UCSD-AML1 (cell line): ENCODE measurements around the gene VEGFB.

Source experiments
- DNase-seq: peaks from one replicate; lab custom pipeline; 2025; ENCODE audit not compliant: unreplicated experiment; lab: John Stamatoyannopoulos, UW

Gene VEGFB, protein sequence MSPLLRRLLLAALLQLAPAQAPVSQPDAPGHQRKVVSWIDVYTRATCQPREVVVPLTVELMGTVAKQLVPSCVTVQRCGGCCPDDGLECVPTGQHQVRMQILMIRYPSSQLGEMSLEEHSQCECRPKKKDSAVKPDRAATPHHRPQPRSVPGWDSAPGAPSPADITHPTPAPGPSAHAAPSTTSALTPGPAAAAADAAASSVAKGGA

DNA sequence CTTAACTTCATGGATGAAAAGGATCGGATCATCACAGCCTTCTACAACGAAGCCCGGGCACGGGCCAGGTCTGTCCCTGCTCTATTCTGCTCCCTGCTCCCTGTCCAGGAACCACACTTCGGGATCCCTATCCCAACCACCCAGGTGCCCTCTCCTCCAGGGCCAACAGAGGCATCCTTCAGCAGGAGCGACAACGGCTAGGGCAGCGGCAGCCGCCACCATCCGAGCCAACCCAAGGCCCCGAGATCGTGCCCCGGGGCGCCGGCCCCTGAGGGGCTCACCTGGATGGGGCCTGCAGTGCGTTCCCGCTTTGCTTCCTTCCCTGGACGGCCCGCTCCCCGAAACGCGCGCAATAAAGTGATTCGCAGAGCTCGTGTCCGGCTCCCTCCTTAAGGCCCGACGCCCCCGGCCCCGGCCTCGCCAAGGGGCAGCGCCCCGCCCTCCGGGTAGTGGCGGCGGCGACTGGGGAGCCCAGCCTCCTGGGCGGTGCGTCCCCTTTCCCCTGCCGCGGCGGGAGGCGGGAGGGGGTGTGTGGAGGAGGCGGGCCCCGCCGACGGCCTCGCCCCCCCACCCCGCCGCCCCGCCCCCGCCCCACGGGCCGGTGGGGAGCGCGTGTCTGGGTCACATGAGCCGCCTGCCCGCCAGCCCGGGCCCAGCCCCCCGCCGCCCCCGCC is at the start of gene VEGFB:
TSS of gene VEGFB (plus strand) at position 672 of the 674 bp plus-strand sequence. CDS start 250 bp downstream, outside the sequence.
- DNase-seq, result peak; percentile 30

DNA sequence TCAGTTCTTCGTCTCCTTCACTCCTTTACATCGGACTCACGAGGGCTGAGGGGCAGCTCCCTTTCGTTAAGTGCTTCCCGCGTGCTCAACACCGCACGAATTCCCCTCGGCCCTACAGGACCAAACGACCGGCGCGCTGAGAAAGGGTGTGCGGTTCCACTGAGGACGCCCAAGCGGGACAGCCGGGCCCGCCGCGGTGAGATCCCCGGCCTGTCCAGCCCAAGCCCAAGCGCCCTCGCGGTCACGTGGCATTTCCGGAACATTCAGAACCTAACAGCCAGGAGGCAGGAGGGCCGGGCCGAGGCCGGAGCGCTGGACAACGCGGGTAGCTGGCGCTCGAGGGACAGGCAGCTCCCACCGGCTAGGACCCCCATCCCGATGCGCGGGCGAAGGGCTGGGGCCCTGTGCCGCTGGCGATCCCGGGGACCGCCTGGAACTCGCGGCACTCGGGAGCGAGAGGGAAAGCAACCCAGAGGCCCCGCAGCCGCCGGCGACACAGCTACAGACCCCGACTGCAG is 49.1 kb upstream of the VEGFB start:
- DNase-seq, result no peak

DNA sequence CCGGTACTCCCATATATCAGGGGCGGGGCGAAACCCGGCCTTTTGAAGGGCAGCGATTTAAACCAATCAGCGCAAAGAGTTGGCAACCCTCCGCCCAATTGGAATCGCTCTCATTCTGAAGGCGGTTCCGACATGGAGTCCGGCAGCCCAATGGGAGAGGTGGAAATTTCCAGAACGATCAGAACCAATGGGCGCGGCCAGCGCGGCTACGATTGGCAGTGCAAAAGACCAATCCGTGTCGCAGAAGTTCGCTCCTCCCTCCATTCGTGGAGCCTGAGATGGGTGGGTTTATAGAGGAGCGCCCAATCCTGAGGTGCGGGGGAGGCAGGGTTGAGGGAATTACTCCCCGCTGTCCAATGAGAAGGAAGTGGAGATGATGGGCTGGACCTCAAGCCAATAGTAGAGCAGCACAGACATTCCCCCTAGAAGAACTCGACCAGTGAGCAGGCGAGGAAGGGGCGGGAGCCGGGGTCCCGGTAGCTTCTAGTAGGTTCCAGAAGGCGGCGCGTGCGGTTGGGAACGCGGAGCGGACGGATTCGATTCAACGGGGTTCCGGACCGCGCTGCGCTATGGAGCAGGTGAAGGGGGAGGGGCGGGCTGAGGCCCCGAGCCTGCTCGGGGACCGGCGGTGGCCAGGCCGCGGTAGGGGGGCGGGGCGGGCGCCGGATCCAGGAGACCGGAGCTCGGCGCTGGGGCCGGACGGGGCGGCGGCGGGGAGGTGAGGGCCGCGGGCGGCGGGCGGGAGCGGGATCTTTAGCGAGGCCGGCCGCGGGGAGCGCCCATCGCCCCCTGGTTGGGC is 48.5 kb upstream of the VEGFB start, which contains the start of gene STIP1:
TSS of gene STIP1 (plus strand) at position 479 of the 799 bp plus-strand sequence. CDS start at position 570, 91 bp downstream.
- peak; percentile 99 for DNase-seq

DNA sequence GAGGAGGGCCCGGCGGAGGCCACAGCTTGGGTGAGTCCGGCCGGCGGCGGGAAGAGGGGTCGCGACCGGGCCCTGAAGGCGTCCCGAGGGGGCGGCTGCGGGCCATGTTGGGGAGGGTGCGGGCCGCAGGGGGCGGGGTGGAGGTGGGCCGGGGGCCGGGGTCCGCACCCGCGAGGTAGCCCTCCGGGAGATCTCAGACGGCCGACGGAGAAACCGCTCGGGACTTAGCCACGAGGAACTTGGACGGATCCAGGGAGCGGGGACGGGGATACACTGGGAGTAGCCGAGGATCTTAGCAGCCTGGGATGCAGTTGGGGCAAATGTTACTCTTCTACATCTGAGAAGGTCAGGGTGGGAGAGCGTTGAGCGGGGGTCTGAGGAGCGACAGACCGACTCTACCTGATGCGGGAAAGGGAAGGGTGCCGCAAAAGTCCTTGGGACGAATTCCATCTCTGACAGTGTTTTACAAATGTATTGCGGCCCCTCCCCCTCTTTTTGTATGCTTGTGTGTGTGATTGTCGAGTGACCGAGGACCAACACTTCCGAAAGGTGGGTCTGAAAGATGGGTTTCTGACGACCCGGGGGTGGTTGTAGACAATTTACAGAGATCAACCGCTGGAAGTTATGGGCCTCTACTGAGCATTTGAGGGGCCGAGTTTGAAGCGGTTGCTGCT is 47.8 kb upstream of the VEGFB start:
- DNase-seq, result peak; percentile 31

DNA sequence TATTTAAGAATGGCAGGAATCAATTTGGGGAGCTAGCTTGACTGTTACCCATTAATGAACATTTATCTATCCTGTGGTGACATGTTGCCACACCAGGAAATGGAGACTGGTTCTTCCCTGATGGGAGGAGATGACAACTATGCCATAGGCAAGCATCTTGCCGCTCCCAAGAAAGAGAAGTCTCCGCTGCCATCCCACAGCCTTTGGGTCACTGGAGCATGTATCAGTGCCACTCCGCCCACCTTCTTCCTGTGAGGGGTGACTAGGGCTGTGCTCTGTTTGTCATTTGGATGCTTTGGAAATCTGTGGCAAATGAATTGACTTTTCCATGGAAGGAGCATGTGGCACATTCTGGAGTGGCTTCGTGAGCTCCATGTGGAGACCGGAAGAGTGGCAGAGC is 42.0 kb upstream of the VEGFB start:
- DNase-seq, result no peak

DNA sequence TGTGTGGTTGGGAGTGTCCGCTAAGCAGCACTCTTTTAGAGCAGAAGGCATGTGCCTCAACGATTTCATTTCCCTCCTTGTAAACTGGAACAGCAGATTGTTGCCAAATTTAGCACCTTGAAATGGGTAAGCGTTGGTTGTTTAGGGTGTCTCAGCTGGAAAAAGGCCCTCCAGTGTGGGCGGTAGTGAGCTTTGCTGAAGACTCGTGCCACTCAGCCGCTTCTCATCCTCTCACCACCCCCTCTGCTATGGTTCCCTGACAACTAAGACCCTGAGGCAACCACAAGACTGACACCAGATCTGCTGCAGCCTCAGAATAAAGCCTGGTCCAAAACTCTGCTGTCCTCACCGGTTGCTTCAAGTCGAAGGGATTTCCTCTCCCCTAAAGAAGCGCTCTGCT is 37.8 kb upstream of the VEGFB start:
- DNase-seq, result no peak

DNA sequence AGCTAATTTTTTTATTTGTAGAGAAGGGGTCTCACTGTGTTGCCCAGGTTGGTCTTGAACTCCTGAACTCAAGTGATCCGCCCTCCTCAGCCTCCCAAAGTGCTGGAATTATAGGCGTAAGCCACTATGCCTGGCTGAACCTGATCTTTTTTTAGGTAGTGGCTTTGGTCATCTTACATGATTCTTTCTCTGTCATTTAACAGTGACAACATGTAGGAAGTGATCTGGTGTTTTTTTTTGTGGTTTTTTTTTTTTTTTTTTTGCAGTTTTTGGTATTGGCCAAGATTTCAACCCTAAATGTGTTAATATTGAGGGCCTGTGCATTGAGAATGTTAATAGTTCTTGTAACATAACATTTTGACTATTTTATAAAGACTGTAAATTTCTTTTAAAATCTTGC is 35.9 kb upstream of the VEGFB start:
- DNase-seq, result no peak

DNA sequence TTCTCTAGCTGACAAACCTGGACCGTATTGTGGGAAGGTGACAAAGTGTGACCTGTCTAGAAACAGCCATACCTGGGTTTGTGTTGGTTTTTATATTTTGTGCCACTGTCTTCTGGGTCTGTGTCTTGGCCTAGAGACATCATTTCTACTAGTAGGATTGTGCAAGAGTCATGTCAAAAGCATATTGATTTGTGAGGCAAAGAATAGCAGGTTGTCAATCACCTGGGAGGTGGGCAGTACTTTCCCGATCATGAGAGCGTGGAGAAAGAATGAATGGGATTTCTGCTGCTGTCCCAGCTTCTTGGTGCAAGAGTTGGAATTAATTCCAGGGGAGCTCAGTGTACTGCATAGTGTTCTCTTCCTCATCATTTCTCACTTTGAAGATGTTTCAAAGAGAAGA is 32.8 kb upstream of the VEGFB start:
- DNase-seq, result no peak

DNA sequence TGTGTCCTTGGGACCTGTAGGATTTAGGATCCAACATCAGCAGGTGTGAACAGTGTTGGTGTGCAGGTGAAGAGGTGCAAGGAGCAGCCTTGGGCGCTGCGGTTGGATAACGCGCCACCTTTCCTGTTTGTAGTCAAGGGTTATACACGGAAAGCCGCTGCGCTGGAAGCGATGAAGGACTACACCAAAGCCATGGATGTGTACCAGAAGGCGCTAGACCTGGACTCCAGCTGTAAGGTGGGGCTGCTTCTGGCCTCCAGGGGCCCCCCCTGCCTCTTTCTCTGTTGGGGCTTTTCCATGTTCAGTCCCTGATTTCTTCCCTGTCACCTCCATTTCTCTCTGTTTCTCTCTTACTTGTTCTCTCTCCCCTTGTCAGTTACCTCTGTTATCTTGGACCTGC is 31.4 kb upstream of the VEGFB start:
- DNase-seq, result no peak

DNA sequence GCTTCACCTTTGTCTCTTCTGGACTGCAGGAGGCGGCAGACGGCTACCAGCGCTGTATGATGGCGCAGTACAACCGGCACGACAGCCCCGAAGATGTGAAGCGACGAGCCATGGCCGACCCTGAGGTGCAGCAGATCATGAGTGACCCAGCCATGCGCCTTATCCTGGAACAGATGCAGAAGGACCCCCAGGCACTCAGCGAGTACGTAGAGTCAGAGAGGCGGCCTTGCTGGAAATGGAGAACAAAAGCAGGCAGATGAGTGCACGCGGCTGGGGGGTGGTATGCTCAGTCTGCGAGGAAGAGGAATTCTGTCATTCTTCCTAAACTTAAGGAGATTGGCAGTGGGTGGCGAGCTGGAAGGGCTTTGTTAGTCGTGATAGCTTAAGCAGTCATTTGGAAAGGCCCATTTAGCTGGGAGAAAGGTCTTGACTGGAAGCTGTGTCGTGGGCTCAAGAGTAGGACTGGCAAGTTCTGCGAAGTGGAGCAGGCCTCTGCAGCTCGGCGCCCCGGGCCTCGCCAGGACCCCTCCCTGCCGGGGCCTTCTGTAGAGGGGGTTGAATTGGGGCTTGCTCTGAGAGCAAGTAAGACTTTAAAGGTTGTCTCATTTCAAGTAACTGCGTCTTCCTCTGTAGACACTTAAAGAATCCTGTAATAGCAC is 30.8 kb upstream of the VEGFB start:
- no peak for DNase-seq

DNA sequence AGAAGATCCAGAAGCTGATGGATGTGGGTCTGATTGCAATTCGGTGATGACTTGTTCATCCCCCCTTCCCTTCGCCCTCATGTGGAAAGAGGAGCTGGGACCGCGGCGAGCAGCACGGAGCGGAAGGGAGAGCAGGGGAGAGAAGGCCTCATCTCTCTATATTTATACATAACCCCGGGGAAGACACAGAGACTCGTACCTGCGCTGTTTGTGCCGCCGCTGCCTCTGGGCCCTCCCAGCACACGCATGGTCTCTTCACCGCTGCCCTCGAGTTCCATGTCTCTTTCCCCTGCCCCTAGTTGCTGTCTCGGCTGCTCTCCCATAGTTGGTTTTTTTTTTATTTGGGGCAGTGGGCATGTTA is 30.3 kb upstream of the VEGFB start:
- no peak for DNase-seq

DNA sequence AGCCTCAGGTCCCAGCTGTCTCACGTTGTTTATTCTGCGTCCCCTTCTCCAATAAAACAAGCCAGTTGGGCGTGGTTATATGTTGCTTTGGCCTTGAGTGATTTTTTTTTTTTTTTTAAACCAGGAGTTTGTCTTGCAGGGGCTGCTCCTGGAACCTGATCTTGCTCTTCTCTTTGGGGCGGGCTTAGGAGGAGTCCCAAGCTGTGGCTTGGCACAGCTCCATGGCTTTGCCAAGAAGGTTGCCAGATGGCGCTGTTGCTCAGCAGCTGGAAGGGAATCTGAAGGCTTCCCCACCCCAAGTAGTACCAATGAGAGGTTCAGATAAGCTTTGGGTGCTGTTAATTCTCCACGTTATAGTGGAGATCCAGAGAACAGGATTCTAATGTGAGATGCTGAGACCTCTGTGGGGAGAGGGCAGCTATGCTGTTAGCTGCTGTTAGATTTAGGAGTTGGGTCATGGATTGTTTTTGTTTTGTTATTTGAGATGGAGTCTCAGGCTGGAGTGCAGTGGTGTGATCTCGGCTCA is 29.9 kb upstream of the VEGFB start:
- DNase-seq, result peak; percentile 80

DNA sequence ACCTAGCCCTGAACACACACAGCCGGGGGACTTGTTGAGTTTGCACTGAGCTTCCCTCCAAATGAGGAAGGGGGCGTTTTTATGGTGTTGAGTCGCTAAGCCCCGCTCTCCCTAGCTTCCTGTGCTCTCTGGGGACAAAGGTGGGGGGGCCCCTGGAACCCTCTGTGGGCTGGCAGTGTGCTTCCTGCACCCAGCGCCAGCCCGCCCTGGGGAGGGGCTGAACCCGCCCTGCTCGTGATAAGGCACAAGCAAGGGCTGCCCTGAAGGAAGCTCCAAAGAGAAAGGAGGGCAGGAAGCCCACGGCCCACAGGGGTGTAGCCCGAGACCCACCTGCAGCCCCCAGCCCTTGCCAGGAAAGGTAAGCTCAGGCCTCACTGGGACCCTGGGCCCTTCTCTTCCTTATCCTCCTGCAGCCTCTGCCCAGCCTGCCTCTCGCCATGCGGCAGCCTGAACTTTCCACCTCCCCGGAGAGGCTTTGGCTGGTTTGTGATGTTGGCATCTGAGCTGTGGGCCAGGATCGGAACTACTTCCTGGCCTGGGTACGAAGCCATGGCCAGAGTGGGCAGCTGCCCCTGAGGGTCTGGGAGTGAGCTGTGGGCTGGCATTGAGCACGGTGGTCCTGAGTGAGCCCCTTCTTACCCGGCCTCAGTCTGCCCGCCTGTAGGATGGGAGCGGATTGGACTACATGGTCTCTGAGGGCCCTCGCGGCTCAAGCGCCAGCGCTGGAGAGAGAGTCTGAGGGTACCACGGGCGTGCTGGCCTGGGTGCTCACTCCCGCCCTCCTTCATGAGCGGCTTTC is 27.7 kb upstream of the VEGFB start, which contains the start of gene FERMT3:
TSS of gene FERMT3 (plus strand) at position 265 of the 799 bp plus-strand sequence. CDS start 644 bp downstream, outside the sequence.
- peak; percentile 94 for DNase-seq

DNA sequence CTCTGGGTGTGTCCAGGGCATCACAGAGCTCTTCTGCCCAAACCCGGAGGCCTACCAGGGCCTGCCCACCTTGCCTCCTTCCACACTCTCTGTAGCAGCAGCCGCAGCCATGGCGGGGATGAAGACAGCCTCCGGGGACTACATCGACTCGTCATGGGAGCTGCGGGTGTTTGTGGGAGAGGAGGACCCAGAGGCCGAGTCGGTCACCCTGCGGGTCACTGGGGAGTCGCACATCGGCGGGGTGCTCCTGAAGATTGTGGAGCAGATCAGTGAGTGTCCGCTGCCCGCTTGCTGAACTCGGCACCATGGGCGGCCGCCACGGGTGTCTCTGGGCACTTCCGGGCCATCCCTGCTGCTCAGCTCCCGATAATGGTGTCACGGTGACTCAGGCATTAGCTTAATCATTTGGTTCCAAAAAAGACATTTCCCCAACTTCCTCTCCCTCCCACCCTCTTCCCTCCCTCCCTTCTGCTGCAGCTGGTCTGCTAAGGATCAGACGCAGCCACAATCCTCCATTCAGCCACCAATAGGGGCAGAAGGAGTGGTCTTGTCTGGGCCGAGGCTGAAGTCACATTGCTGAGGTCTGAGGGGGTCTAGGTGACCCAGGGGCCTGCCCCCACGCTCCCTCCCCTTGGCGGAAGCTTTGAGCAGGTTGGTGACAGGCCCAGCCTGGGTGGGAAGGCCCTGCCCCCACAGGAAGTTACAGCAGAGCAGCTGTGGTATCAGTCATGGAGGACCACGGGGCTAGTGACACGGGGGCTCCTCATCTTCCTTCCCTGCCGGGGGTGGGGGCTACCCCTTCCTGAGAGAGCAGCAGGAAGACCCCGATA is 26.9 kb upstream of the VEGFB start:
- peak; percentile 85 for DNase-seq

DNA sequence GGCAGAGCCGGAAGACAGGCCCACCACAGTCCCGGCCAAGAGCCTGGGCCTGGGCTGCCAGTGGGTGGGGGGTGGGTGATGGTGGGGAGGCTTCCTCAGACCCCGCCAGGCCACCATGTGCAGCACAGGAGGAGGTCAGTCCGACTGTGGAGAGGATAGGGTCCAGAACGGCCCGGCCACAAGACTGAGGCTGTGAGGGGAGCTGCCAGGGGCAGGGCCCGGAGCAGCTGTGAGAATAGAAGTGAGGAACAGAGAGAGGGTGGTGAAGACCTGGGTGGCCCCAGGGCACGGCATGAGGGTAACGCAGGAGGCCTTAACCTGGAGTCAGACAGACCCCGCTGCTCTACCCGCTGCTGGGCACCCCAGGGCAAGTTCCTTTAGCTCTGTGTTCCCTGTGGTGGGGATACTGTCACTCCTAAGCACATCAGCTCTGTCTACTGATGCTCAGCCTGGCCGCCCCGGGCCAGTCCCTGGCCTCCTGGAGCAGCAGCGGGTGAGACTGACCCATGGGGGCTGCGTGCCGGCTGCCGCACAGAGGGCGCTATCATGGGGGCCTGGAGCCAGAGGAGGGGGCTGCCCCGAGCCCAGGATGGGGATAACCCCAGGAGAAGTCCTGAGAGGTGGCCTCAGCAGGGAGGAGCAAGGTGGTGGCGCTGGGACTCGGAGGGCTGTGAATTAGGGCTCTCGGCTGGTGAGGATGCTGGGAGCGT is 26.1 kb upstream of the VEGFB start:
- no peak for DNase-seq

DNA sequence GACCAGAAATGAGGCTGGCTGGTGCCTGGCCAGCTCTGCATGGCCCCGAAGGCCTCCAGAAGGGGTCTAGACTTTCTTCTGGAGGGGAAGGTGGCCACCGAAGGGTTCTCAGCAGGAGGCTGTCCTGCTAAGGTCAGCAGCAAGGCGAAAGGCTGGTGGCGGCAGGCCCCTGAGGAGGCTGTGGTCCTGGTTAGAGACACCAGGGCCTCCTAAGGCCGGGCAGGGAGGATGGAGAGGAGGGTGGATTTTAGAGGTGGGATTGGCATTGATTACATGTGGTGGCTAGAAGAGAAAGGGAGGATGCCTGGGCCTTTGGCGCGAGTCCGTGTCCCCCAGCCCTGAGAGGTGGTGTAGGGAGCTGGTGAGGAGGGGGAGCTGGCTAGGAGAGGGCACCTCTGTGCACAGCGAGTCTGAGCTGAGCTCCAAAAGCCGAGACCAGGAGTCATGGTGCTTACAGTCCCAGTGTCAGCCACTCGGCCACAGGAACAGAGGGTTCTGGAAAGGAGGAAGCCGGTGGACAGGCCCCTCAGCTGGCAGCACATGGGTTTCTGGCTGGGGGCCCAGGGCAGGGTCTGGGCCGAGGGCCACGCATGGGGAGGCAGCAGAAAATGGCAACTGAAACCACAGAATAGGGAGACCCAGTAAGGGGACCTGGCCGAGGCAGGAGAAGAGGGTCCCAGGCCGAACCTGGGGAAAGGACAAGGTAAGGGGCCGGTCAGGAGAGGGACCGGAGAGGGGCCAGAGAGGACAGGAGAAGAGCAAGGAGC is 25.4 kb upstream of the VEGFB start:
- DNase-seq, result no peak

DNA sequence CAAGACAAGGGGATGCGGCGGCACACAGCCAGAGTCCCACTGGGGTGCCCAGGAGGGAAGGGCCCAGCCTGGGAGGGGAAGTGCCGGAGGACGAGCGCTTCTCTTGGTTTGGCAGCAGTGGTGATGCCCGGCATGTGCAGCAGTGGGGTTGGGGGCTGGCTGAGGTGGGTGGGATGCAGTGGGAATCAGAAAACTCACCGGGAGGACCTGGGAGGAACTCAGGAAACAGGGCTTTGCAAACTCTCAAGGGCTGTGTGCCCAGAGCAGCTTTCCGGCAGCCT is 24.9 kb upstream of the VEGFB start:
- DNase-seq, result no peak
